Activated naive CD8-positive, alpha-beta T cell treated with anti-CD3 and anti-CD28 coated beads, Interleukin-2, amount 10 ng/mL, durations not matched to agents 7 days and 5 days (primary cell): ENCODE data around the gene PCCA. TPM values are rescaled to one million over a fixed set of nuclear protein-coding genes. Genes with fewer than 3 reads are reported as not detected.

Experiments
- ATAC-seq: fragments of 150-1000 bp; cut with Tn5 transposase; one replicate; pipeline ENCODE4 v1.10.0; 2021; ENCODE audit warnings: low read depth, moderate library complexity
- POLR2A ChIA-PET: fragments of 350-600 bp; sonication (Branson Sonifier 250); formaldehyde crosslinking; loops from one replicate; lab custom pipeline; 2021; ENCODE audit warnings: antibody characterized with exemption; lab: Charles Lee
- DNase-seq: peaks from one replicate; pipeline ENCODE4 v3.0.0; 2021
- H3K27ac Mint-ChIP-seq: one replicate; pipeline ENCODE4 v1.8.0; 2022; ENCODE audit warnings: mild to moderate bottlenecking, mixed read lengths
- H3K27me3 Mint-ChIP-seq: one replicate; pipeline ENCODE4 v1.8.0; 2022; ENCODE audit warnings: mild to moderate bottlenecking, moderate library complexity, mixed read lengths
- H3K36me3 Mint-ChIP-seq: one replicate; pipeline ENCODE4 v1.8.0; 2021; ENCODE audit warnings: mild to moderate bottlenecking, mixed read lengths
- H3K4me1 Mint-ChIP-seq: one replicate; pipeline ENCODE4 v1.8.0; 2021; ENCODE audit warnings: mixed read lengths
- H3K4me3 Mint-ChIP-seq: one replicate; pipeline ENCODE4 v1.8.0; 2022; ENCODE audit warnings: mild to moderate bottlenecking, moderate library complexity, mixed read lengths
- H3K9me3 Mint-ChIP-seq: one replicate; pipeline ENCODE4 v1.8.0; 2021; ENCODE audit warnings: mixed read lengths
- total RNA-seq, 2 experiments: library from RNA; stranded (reverse); gene quantifications; one replicate each; pipeline ENCODE4 v1.2.3, GENCODE V29; 2021

The PCCA gene
- total RNA-seq, 2 experiments from 2014 or later = 14.5 to 16.5 TPM

DNA sequence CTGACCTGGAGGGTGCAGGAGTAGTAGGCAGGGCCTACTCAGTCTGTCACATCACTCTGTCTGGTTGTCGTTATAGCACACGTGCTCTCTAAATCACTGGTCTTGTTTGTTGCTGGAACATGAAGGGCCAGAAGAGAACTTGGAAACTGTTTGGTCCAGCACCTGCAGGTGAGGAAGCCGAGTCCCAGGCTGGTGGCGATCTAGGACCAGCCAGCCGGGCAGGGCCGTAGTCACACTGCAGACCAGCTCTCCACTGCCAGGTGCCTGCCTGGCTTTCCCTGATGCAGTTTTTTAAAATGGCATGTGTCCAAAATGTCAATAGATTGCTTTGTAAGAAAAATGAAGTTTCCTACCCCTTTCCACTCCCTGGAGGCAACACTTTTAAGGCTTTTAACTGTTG is 446.0 kb downstream of the PCCA start:
- no peak overlapping the region for H3K27ac Mint-ChIP-seq
- no peak for DNase-seq
- H3K4me3 Mint-ChIP-seq = no peak overlapping the region
- no peak for ATAC-seq
- H3K9me3 Mint-ChIP-seq = no peaks in the 10 kb centered on the region
- H3K4me1 Mint-ChIP-seq = peaks cover 11% of the 10 kb centered on the region
- no peaks in the 10 kb centered on the region for H3K27me3 Mint-ChIP-seq
- POLR2A ChIA-PET = no interaction called here
- no peaks in the 10 kb centered on the region for H3K36me3 Mint-ChIP-seq

GRCh38 chr13:100535426-100536135 is 446.7 kb downstream of the PCCA start:
- ATAC-seq (no peak), DNase-seq (no peak)
- no peak overlapping the region for H3K27ac Mint-ChIP-seq
- POLR2A ChIA-PET = no interaction called here
- H3K27me3 Mint-ChIP-seq = no peaks in the 10 kb centered on the region
- no peak overlapping the region for H3K4me3 Mint-ChIP-seq
- H3K4me1 Mint-ChIP-seq = peaks cover 11% of the 10 kb centered on the region
- H3K9me3 Mint-ChIP-seq = no peaks in the 10 kb centered on the region
- peaks cover 2% of the 10 kb centered on the region for H3K36me3 Mint-ChIP-seq

- DNase-seq (no peak), ATAC-seq (no peak)
- no peak overlapping the region for H3K27ac Mint-ChIP-seq
- H3K27me3 Mint-ChIP-seq = no peaks in the 10 kb centered on the region
- H3K36me3 Mint-ChIP-seq = peaks cover 2% of the 10 kb centered on the region
- POLR2A ChIA-PET = no interaction called here
- H3K9me3 Mint-ChIP-seq = no peaks in the 10 kb centered on the region
- peaks cover 11% of the 10 kb centered on the region for H3K4me1 Mint-ChIP-seq
- no peak overlapping the region for H3K4me3 Mint-ChIP-seq
These were observed 447.8 kb downstream of the PCCA start for GRCh38 chr13:100536643-100537180.

DNA sequence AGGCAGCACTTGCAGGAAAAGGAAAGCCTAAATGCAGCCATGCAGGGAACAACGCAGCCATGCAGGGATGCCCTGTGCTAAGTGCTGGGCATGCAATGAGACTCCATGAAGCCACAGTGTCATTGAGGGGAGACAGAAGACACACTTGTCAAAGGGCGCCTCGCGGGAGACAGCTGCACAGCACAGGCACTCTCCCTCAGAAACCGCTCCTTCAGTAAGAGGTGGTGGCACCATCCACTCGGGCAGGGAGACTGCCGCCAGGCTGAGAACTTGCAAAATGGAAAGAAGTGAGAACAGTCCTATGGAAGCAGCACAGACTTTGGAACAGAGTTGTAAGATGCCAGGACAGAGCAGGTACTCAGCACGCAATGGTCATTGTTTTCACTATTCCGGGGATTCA is 448.6 kb downstream of the PCCA start:
- Mint-ChIP-seq H3K4me3 (no peak overlapping the region), H3K27ac (no peak overlapping the region), H3K9me3 (no peaks in the 10 kb centered on the region), H3K4me1 (peaks cover 11% of the 10 kb centered on the region), H3K27me3 (peaks cover 2% of the 10 kb centered on the region), H3K36me3 (peaks cover 2% of the 10 kb centered on the region)
- POLR2A ChIA-PET = no interaction called here
- ATAC-seq (no peak), DNase-seq (no peak)

DNA sequence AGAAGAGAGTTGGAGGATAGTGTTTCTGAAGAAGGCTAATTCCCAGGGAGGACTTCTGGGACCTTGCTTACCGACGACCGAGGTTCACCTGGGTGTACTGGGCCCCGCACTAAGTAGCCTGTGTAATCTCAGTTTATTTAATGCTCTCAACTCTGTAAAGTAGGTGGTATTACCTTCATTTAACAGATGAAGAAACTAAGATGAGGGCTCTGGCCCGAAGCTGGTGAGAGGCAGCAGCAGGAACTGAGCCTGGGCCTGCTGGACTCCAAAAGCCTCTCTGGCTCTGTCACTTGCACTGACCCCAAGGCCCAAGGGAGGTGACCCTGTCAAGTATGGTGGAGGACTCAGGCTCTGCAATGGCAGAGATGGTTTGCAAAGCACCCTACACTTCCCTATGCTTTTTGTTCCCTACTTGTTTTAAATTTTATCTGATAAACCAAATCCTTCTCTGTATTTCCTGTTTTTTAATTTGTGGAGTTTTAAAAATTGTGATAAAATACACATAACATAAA is 449.1 kb downstream of the PCCA start:
- peaks cover 2% of the 10 kb centered on the region for H3K36me3 Mint-ChIP-seq
- H3K27ac Mint-ChIP-seq = no peak overlapping the region
- peaks cover 2% of the 10 kb centered on the region for H3K27me3 Mint-ChIP-seq
- POLR2A ChIA-PET = no interaction called here
- H3K9me3 Mint-ChIP-seq = no peaks in the 10 kb centered on the region
- DNase-seq (no peak), ATAC-seq (no peak)
- peaks cover 14% of the 10 kb centered on the region for H3K4me1 Mint-ChIP-seq
- no peak overlapping the region for H3K4me3 Mint-ChIP-seq

DNA sequence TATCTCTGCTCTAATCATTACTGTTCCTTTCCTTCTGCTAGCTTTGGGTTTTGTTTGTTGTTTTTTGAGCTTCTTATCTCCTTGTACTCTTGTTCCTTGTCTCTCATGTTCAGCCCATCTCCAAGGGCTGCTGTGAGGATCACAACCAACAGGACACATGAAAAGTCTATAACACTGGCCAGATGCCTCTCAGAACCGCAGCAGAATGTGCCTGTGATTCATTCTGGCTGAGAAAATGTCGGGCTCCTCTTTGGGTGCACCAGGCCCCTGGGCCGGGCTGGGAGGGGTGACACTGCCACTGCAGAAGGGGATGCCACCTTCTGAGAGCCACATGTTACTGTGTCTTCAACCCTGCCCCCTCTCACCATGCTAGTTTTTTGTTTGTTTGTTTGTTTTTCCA is 451.7 kb downstream of the PCCA start:
- ATAC-seq = no peak
- POLR2A ChIA-PET = no interaction called here
- Mint-ChIP-seq H3K36me3 (peaks cover 2% of the 10 kb centered on the region), H3K27me3 (peaks cover 2% of the 10 kb centered on the region), H3K9me3 (no peaks in the 10 kb centered on the region), H3K4me3 (no peak overlapping the region), H3K27ac (no peak overlapping the region), H3K4me1 (peaks cover 14% of the 10 kb centered on the region)
- no peak for DNase-seq

GRCh38 chr13:100541897-100542825 is 453.3 kb downstream of the PCCA start:
- DNase-seq = no peak
- H3K4me3 Mint-ChIP-seq = no peak overlapping the region
- no peaks in the 10 kb centered on the region for H3K9me3 Mint-ChIP-seq
- peaks cover 2% of the 10 kb centered on the region for H3K27me3 Mint-ChIP-seq
- POLR2A ChIA-PET = no interaction called here
- no peak overlapping the region for H3K27ac Mint-ChIP-seq
- peaks cover 13% of the 10 kb centered on the region for H3K4me1 Mint-ChIP-seq
- H3K36me3 Mint-ChIP-seq = peaks cover 2% of the 10 kb centered on the region
- ATAC-seq = no peak

GRCh38 chr13:100542826-100543156 is 453.9 kb downstream of the PCCA start:
- no peak overlapping the region for H3K27ac Mint-ChIP-seq
- DNase-seq = no peak
- no peak for ATAC-seq
- POLR2A ChIA-PET = interaction anchor here (0.7 kb wide), 1 partner anchor 317 kb away, joined by 5 read pairs; no protein-coding TSS in a partner anchor
- H3K9me3 Mint-ChIP-seq = no peaks in the 10 kb centered on the region
- H3K4me3 Mint-ChIP-seq = no peak overlapping the region
- H3K27me3 Mint-ChIP-seq = peaks cover 2% of the 10 kb centered on the region
- peaks cover 9% of the 10 kb centered on the region for H3K4me1 Mint-ChIP-seq
- H3K36me3 Mint-ChIP-seq = peaks cover 2% of the 10 kb centered on the region

- Mint-ChIP-seq H3K9me3 (no peaks in the 10 kb centered on the region), H3K27ac (no peak overlapping the region), H3K27me3 (peaks cover 2% of the 10 kb centered on the region), H3K4me1 (peaks cover 3% of the 10 kb centered on the region), H3K36me3 (peaks cover 2% of the 10 kb centered on the region), H3K4me3 (no peak overlapping the region)
- POLR2A ChIA-PET = no interaction called here
- no peak for ATAC-seq
- DNase-seq = no peak
These were observed 455.1 kb downstream of the PCCA start for GRCh38 chr13:100543872-100544602.

- peaks cover 3% of the 10 kb centered on the region for H3K4me1 Mint-ChIP-seq
- POLR2A ChIA-PET = no interaction called here
- peaks cover 2% of the 10 kb centered on the region for H3K36me3 Mint-ChIP-seq
- DNase-seq = no peak
- H3K27ac Mint-ChIP-seq = no peak overlapping the region
- ATAC-seq = no peak
- H3K9me3 Mint-ChIP-seq = no peaks in the 10 kb centered on the region
- peaks cover 2% of the 10 kb centered on the region for H3K27me3 Mint-ChIP-seq
- no peak overlapping the region for H3K4me3 Mint-ChIP-seq
These were observed 456.2 kb downstream of the PCCA start for GRCh38 chr13:100544866-100545683.

DNA sequence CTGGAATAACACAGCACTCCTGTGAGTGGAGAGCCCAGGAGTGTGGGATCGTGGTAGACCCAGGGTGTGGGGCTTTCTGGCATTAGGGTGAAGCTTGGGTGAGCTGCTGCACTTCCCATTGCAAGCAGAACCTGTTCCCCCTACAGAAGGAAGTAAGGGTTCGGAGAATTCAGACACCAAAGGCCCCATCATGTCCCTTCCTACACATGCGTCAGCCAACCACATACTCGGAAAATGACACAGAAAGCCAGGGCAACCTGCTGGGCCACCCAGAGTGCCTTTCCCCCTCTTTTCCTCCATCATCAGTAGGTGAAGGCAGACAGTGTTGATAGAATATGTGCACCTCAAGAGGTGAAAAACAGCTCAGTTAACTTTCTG is 456.8 kb downstream of the PCCA start:
- Mint-ChIP-seq H3K36me3 (no peaks in the 10 kb centered on the region), H3K9me3 (no peaks in the 10 kb centered on the region), H3K27me3 (peaks cover 2% of the 10 kb centered on the region), H3K4me1 (peaks cover 3% of the 10 kb centered on the region), H3K27ac (no peak overlapping the region), H3K4me3 (no peak overlapping the region)
- no peak for DNase-seq
- POLR2A ChIA-PET = no interaction called here
- ATAC-seq = no peak

DNA sequence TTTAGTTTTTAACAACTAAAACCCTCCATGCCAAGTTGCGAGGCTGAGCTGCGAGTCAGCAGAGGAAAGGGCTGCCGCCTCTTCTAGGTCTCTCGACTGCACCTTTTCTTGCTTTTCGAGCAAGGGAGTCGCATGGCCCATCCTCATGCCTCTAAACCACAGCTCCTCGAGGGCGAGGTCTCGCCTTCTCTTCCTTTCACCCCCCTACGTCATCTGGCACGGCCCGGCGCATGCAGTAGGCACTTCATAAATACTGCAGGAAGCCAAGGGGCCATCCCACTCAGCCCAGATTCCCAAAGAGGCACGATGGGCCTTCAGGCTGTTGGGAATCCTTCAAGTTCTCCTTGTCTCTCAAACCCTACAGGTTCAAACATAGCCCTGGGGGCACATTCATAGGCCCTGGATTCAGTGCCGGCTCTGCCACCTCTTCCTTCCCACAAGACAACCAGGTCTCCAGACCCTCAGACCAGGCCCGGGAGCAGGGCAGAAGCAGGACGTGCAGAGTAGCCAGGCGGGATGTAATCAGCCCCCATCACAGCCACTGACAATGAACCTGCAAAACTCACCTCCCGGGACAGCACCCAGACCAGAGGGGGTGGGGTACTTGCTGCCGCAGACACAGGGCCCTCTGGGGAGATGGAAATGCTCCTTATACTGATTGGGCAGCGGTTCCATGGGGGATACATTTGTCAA is 458.0 kb downstream of the PCCA start:
- no peak for ATAC-seq
- Mint-ChIP-seq H3K4me3 (no peak overlapping the region), H3K9me3 (no peaks in the 10 kb centered on the region), H3K27me3 (peaks cover 2% of the 10 kb centered on the region), H3K4me1 (peaks cover 3% of the 10 kb centered on the region), H3K27ac (no peak overlapping the region), H3K36me3 (no peaks in the 10 kb centered on the region)
- POLR2A ChIA-PET = no interaction called here
- DNase-seq = no peak
